SK-N-MC (cell line): Measurements from ENCODE around the gene RGS16.

Experiments used
- EZH2 ChIP-seq: fragments of 200-600 bp; sonication (generic); IDR thresholded peaks from one replicate; pipeline ENCODE4 v1.6.1; 2017; ENCODE audit warnings: antibody characterized with exemption
- POLR2AphosphoS5 ChIP-seq: IDR thresholded peaks from 2 replicates; pipeline ENCODE4 v1.6.1; 2012; ENCODE audit warnings: mild to moderate bottlenecking, low read depth, low read length, borderline replicate concordance

GRCh38 chr1:182589520-182589919 lies 14.7 kb downstream of the RGS16 start:
- TF ChIP-seq EZH2 (no peak), POLR2AphosphoS5 (no peak)
